GM12878 (cell line): ENCODE data around the gene ZNF132. TPM values are rescaled to one million over a fixed set of nuclear protein-coding genes. Genes with fewer than 3 reads are reported as not detected.

ENCODE experiments used
- ATAC-seq: fragments of 200-7000 bp; cut with Tn5 transposase; 3 replicates; pipeline ENCODE4 v1.9.1; 2020; ENCODE audit warnings: mild to moderate bottlenecking, moderate library complexity
- BruUV-seq: library from RNA; stranded (reverse); fragments of 400-500 nt; replicated peaks from 2 replicates; lab custom pipeline; 2021; lab: Mats Ljungman, UMichigan
- CTCF ChIA-PET: fragments of 300-600 bp; sonication (Branson Sonifier 250); formaldehyde crosslinking; extraction: SDS; loops from one replicate; lab custom pipeline; 2021; ENCODE audit warnings: inconsistent platforms; lab: Yijun Ruan, JAX
- POLR2A ChIA-PET: fragments of 350-600 bp; formaldehyde crosslinking; extraction: SDS; loops from one replicate; lab custom pipeline; 2021; ENCODE audit warnings: inconsistent platforms; lab: Charles Lee
- RAD21 ChIA-PET: fragments of 300-600 bp; sonication (Branson Sonifier 250); formaldehyde crosslinking; loops from one replicate; lab custom pipeline; 2023; ENCODE audit warnings: antibody characterized with exemption; ENCODE audit not compliant: unreplicated experiment; lab: Charles Lee
- SMC1A ChIA-PET: fragments of 300-600 bp; sonication (Branson Sonifier 250); formaldehyde crosslinking; loops from one replicate; lab custom pipeline; 2023; ENCODE audit not compliant: unreplicated experiment, uncharacterized antibody; lab: Charles Lee
- DNase-seq: peaks from one replicate; pipeline ENCODE4 v3.0.0-alpha.2; 2011; ENCODE audit warnings: low read depth, low spot score
- FAIRE-seq: peaks from 3 replicates; lab custom pipeline; 2011; peaks lifted over from hg19 to GRCh38; lab: Jason Lieb, UNC
- H2AFZ ChIP-seq: 2 replicates; pipeline ENCODE4 v1.6.0; 2011; ENCODE audit warnings: low read depth, low read length, control low read depth; ENCODE audit not compliant: control insufficient read depth
- H3K27ac ChIP-seq: 2 replicates; pipeline ENCODE4 v1.5.1; 2011; ENCODE audit warnings: control low read depth; ENCODE audit not compliant: control insufficient read depth, insufficient read depth
- H3K27me3 ChIP-seq, 2 experiments: replicated peaks in 1 of 2; 2 replicates each; pipeline versions ENCODE4 v1.6.0 to v1.6.1; 2011; ENCODE audit warnings: low read length in 1 of 2; ENCODE audit not compliant: control insufficient read depth in 2 of 2, insufficient read depth in 2 of 2
- H3K36me3 ChIP-seq, 2 experiments: 2 replicates each; pipeline ENCODE4 v1.5.1; 2011; ENCODE audit warnings: low read length in 1 of 2; ENCODE audit not compliant: control insufficient read depth in 2 of 2, insufficient read depth in 2 of 2
- H3K4me1 ChIP-seq: 2 replicates; pipeline ENCODE4 v1.6.1; 2011; ENCODE audit warnings: mild to moderate bottlenecking, low read length, moderate library complexity, mixed read lengths; ENCODE audit not compliant: control insufficient read depth, insufficient read depth
- H3K4me2 ChIP-seq: 2 replicates; pipeline ENCODE4 v1.6.0; 2011; ENCODE audit warnings: control low read depth; ENCODE audit not compliant: control insufficient read depth, insufficient read depth
- H3K4me3 ChIP-seq: fragments of 200-600 bp; sonication (generic); 2 replicates; pipeline ENCODE4 v1.5.1; 2016
- H3K79me2 ChIP-seq: 2 replicates; pipeline ENCODE4 v1.6.0; 2011; ENCODE audit warnings: low read length; ENCODE audit not compliant: control insufficient read depth, insufficient read depth
- H3K9ac ChIP-seq: 2 replicates; pipeline ENCODE4 v1.8.0; 2011; ENCODE audit warnings: low read length, control low read depth, mixed read lengths; ENCODE audit not compliant: control insufficient read depth, insufficient read depth
- H3K9me3 ChIP-seq: replicated peaks from 3 replicates; pipeline ENCODE4 v1.5.1; 2011; ENCODE audit warnings: mild to moderate bottlenecking, low read length; ENCODE audit not compliant: control insufficient read depth, insufficient read depth
- H4K20me1 ChIP-seq: 2 replicates; pipeline ENCODE4 v1.6.0; 2011; ENCODE audit not compliant: control insufficient read depth, insufficient read depth
- DPF2 ChIP-seq: fragments of 450-650 bp; IDR thresholded peaks from 2 replicates; pipeline ENCODE4 v1.6.1; 2017; ENCODE audit warnings: mild to moderate bottlenecking
- EP300 ChIP-seq, 2 experiments: fragments of 150-350 bp in 1 of 2; IDR thresholded peaks; 2 replicates each; pipeline ENCODE4 v1.6.1; 2011 to 2012; ENCODE audit warnings: low read depth in 2 of 2, low read length in 2 of 2, borderline replicate concordance in 1 of 2, improper control_type of control experiment in 1 of 2, inconsistent platforms in 1 of 2; ENCODE audit not compliant: control insufficient read depth in 1 of 2
- PML ChIP-seq: IDR thresholded peaks from 2 replicates; pipeline ENCODE4 v1.6.1; 2012; ENCODE audit warnings: low read length, inconsistent platforms
- RCOR1 ChIP-seq: conservative IDR thresholded peaks from 2 replicates; pipeline ENCODE4 v1.6.1; 2012; ENCODE audit warnings: low read depth, low read length, improper control_type of control experiment
- SKIL ChIP-seq: fragments of 450-650 bp; IDR thresholded peaks from 2 replicates; pipeline ENCODE4 v1.6.1; 2017; ENCODE audit warnings: mild to moderate bottlenecking, low read depth, inconsistent platforms; ENCODE audit not compliant: poor library complexity, severe bottlenecking
- SMAD1 ChIP-seq: fragments of 450-650 bp; IDR thresholded peaks from 2 replicates; pipeline ENCODE4 v1.6.1; 2018; ENCODE audit warnings: mild to moderate bottlenecking, low read depth; ENCODE audit not compliant: partially characterized antibody
- ZNF622 ChIP-seq: fragments of 450-650 bp; IDR thresholded peaks from 2 replicates; pipeline ENCODE4 v1.6.1; 2017; ENCODE audit warnings: mild to moderate bottlenecking, inconsistent platforms
- WGBS: methylation state at CpG from one replicate; pipeline ENCODE4 v1.1.6; 2016; ENCODE audit warnings: low lambda C conversion rate; ENCODE audit not compliant: insufficient replicate concordance, insufficient coverage; ENCODE audit errors: missing lambda C conversion rate; 5-methylcytosine and 5-hydroxymethylcytosine counted together
- in situ Hi-C: fragments of 300-500 bp; cut with MboI; formaldehyde crosslinking; loops from 9 replicates; pipeline ENCODE4 v1.14.3; 2018; ENCODE audit warnings: mixed read lengths
- intact Hi-C: fragments of 100-400 bp; cut with micrococcal nuclease; formaldehyde crosslinking; loops from one replicate; pipeline ENCODE4 v1.14.2; 2022; ENCODE audit not compliant: unreplicated experiment
- polyA plus RNA-seq, 11 experiments: library from polyadenylated mRNA; depleted of rRNA in 4 of 11; unstranded in 6 of 11; stranded (reverse) in 5 of 11; fragments of >200 nt; fragmentation: Nextera tagmentation in 4 of 11; fragmentation: Illumina TruSeq in 1 of 11; extraction: Ambion mirVana in 4 of 11; extraction: Trizol in 1 of 11; gene quantifications; 1 replicate in 1 of 11; 2 replicates in 10 of 11; pipeline versions ENCODE4 v1.2.1 to v1.2.3, GENCODE V29; 2011 to 2016; ENCODE audit warnings: inconsistent platforms in 2 of 11, missing spikeins in 2 of 11, low read depth in 1 of 11
- total RNA-seq, 4 experiments: library from RNA; depleted of rRNA in 3 of 4; stranded (reverse); fragments of >200 nt in 3 of 4; fragmentation: Illumina TruSeq in 1 of 4; extraction: Trizol in 1 of 4; gene quantifications; 2 replicates each; pipeline versions ENCODE4 v1.2.1 to v1.2.3, GENCODE V29; 2013 to 2021
- TF ChIP-seq, protein P1 (sequence below): IDR thresholded peaks from 2 replicates; pipeline ENCODE4 v1.6.1; 2012; ENCODE audit warnings: low read length, inconsistent platforms
- TF ChIP-seq, protein P2 (sequence below): fragments of 450-650 bp; formaldehyde crosslinking; IDR thresholded peaks from 2 replicates; pipeline ENCODE4 v1.4.0; 2022; ENCODE audit warnings: mild to moderate bottlenecking, moderate library complexity
- TF ChIP-seq, protein P3 (sequence below), 3 experiments: IDR thresholded peaks in 2 of 3; conservative IDR thresholded peaks in 1 of 3; 2 replicates each; pipeline ENCODE4 v1.5.1; 2011; ENCODE audit warnings: low read depth in 3 of 3, low read length in 3 of 3, mild to moderate bottlenecking in 3 of 3, control low read depth in 2 of 3, moderate library complexity in 2 of 3, inconsistent platforms in 1 of 3, mixed read lengths in 1 of 3; ENCODE audit not compliant: control insufficient read depth in 2 of 3, insufficient read depth in 1 of 3; ENCODE audit errors: extremely low read depth in 1 of 3

The ZNF132 gene
- total and polyA plus RNA-seq, 10 of the 15 experiments (the other 5 are each of a cell fraction or from before 2014, with no cell fraction given), result 0.56 to 4.0 (median 2.3) TPM

DNA sequence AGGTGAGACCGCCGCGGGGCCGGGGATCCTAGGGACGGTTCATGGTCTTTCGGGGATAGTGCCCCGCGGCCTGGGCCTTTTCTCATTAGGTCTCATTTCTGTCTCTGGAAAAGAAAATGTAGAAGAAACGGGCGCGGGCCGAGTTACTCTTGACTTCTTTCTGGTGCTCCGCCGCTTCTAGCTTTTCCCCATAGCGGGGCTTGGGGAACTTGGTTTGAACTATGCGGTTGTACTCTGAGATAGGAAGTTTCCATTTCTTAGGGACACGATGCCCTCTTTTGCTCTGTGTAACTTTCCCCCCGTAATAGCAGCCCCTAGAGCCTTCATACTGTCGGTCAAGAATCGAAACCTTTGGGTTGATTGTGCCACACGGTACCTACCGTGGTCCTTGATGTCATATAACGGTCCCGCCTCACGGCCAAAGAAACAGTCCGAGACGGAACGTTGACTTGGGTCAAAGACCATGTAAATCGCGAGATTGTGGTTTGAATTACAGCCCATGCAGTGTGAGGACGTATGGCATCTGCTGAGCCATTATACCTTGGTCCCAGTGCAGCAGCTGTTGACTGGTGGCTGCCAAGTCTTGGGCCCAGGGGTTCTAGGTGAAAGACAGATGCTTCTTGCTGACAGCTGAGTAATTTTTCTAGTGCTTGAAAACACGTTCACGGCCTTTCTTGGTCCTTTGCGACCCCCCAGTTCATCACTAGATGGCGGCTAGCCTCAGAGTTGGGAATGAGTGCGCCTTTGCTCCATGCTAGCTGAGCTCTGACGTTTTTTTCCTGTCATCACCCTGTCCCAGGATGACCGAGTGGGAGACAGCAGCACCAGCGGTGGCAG lies 52.4 kb downstream of the ZNF132 start:
- RAD21 ChIA-PET, result interaction anchor here (1.0 kb wide), 1 partner anchor 21 kb away, joined by 3 read pairs; the partner anchor contains the start of gene ZNF584
- SMC1A ChIA-PET, result interaction anchor here (1.8 kb wide), 1 partner anchor 25 kb away, joined by 5 read pairs; the partner anchor contains the start of gene ZNF497
- TF ChIP-seq, protein P1, sequence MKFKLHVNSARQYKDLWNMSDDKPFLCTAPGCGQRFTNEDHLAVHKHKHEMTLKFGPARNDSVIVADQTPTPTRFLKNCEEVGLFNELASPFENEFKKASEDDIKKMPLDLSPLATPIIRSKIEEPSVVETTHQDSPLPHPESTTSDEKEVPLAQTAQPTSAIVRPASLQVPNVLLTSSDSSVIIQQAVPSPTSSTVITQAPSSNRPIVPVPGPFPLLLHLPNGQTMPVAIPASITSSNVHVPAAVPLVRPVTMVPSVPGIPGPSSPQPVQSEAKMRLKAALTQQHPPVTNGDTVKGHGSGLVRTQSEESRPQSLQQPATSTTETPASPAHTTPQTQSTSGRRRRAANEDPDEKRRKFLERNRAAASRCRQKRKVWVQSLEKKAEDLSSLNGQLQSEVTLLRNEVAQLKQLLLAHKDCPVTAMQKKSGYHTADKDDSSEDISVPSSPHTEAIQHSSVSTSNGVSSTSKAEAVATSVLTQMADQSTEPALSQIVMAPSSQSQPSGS, result no peak
- TF ChIP-seq EP300 (IDR thresholded peaks at IDR 0.05; ENCODE audit: borderline replicate concordance in 1 of 2, control insufficient read depth in 1 of 2, low read depth in 2 of 2, low read length in 2 of 2) (no peak), RCOR1 (no peak), SMAD1 (no peak), DPF2 (no peak), SKIL (no peak), ZNF622 (no peak), PML (no peak; the same call in 1 of the 2 replicates)
- TF ChIP-seq, protein P2, sequence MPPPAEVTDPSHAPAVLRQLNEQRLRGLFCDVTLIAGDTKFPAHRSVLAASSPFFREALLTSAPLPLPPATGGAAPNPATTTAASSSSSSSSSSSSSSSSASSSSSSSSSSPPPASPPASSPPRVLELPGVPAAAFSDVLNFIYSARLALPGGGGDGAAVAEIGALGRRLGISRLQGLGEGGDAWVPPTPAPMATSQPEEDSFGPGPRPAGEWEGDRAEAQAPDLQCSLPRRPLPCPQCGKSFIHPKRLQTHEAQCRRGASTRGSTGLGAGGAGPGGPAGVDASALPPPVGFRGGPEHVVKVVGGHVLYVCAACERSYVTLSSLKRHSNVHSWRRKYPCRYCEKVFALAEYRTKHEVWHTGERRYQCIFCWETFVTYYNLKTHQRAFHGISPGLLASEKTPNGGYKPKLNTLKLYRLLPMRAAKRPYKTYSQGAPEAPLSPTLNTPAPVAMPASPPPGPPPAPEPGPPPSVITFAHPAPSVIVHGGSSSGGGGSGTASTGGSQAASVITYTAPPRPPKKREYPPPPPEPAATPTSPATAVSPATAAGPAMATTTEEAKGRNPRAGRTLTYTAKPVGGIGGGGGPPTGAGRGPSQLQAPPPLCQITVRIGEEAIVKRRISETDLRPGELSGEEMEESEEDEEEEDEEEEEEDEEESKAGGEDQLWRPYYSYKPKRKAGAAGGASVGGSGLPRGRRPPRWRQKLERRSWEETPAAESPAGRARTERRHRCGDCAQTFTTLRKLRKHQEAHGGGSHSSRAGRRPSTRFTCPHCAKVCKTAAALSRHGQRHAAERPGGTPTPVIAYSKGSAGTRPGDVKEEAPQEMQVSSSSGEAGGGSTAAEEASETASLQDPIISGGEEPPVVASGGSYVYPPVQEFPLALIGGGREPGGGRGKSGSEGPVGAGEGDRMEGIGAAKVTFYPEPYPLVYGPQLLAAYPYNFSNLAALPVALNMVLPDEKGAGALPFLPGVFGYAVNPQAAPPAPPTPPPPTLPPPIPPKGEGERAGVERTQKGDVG (CRISPR knock-in tag), result no peak
- TF ChIP-seq, protein P3, sequence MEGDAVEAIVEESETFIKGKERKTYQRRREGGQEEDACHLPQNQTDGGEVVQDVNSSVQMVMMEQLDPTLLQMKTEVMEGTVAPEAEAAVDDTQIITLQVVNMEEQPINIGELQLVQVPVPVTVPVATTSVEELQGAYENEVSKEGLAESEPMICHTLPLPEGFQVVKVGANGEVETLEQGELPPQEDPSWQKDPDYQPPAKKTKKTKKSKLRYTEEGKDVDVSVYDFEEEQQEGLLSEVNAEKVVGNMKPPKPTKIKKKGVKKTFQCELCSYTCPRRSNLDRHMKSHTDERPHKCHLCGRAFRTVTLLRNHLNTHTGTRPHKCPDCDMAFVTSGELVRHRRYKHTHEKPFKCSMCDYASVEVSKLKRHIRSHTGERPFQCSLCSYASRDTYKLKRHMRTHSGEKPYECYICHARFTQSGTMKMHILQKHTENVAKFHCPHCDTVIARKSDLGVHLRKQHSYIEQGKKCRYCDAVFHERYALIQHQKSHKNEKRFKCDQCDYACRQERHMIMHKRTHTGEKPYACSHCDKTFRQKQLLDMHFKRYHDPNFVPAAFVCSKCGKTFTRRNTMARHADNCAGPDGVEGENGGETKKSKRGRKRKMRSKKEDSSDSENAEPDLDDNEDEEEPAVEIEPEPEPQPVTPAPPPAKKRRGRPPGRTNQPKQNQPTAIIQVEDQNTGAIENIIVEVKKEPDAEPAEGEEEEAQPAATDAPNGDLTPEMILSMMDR (IDR thresholded peaks at IDR 0.05 in 2 of 3, conservative IDR thresholded peaks at IDR 0.05 in 1 of 3; ENCODE audit: control insufficient read depth in 2 of 3, extremely low read depth in 1 of 3, insufficient read depth in 1 of 3, low read depth in 3 of 3, low read length in 3 of 3), result 0 out of 6 replicates have a peak, but pooled peaks have one; percentile 1 to 21 (median 9)

More for the DNA sequence above, 52.4 kb downstream of the ZNF132 start:
- Histone ChIP-seq H3K9me3 (no peaks in the 10 kb centered on the region), H3K36me3 (peaks cover 2 to 14% of the 10 kb centered on the region in 2 experiments), H3K4me2 (peak overlapping the region; percentile 88), H4K20me1 (peaks cover 1% of the 10 kb centered on the region; the same call in 1 of the 2 replicates), H3K4me3 (peak overlapping the region; percentile 97), H3K9ac (peak overlapping the region; percentile 96), H3K27ac (peak overlapping the region; percentile 97), H3K4me1 (peaks cover 10% of the 10 kb centered on the region), H3K79me2 (peaks cover 44% of the 10 kb centered on the region), H2AFZ (peak overlapping the region; percentile 16; the same call in 1 of the 2 replicates), H3K27me3 (no peaks in the 10 kb centered on the region)
- CTCF ChIA-PET, result interaction anchor here (0.6 kb wide), 1 partner anchor 56 kb away, joined by 3 read pairs; no protein-coding TSS in a partner anchor
- POLR2A ChIA-PET, result interaction anchor here (0.6 kb wide), 2 partner anchors 20 to 61 kb away, joined by 3 read pairs; no protein-coding TSS in a partner anchor
- WGBS, result 2% methylated on average over 39 of the region's 39 CpGs
- ATAC-seq, result no peak
- no peak for FAIRE-seq
- TSS peak; percentile 75 for BruUV-seq
- no peak for DNase-seq
- in situ Hi-C loops, result no loop called here
- intact Hi-C loops, result no loop called here
